Amniotic epithelial cell (primary cell): ENCODE measurements around the gene PLEKHM3.

Experiments used
- DNase-seq: peaks from one replicate; pipeline ENCODE4 v3.0.0-alpha.2; 2010; ENCODE audit warnings: low read depth

The PLEKHM3 gene

GRCh38 chr2:207787017-207787416 is 238.3 kb downstream of the PLEKHM3 start:
- no peak for DNase-seq

- DNase-seq = no peak
Measured at GRCh38 chr2:207784898-207785297, 240.4 kb downstream of the PLEKHM3 start.

GRCh38 chr2:207783514-207783913 is 241.8 kb downstream of the PLEKHM3 start:
- no peak for DNase-seq

- no peak for DNase-seq
Measured at GRCh38 chr2:207782238-207783030, 242.9 kb downstream of the PLEKHM3 start.

- no peak for DNase-seq
Measured at GRCh38 chr2:207779523-207779922, 245.8 kb downstream of the PLEKHM3 start.

- no peak for DNase-seq
Measured at GRCh38 chr2:207778298-207778882, 246.9 kb downstream of the PLEKHM3 start.

GRCh38 chr2:207777124-207777523 is 248.2 kb downstream of the PLEKHM3 start:
- no peak for DNase-seq

GRCh38 chr2:207775473-207775872 is 249.9 kb downstream of the PLEKHM3 start:
- DNase-seq = no peak

GRCh38 chr2:207772844-207773205 is 252.5 kb downstream of the PLEKHM3 start:
- DNase-seq = no peak

- no peak for DNase-seq
Measured at GRCh38 chr2:207772081-207772843, 253.1 kb downstream of the PLEKHM3 start.

- DNase-seq = no peak
Measured at GRCh38 chr2:207771421-207771820, 253.9 kb downstream of the PLEKHM3 start.
